HG02973 (cell line): ENCODE results near the gene SLAMF6.

ENCODE experiments used
- ATAC-seq: cut with Tn5 transposase; IDR thresholded peaks from one replicate; pipeline ENCODE4 v1.9.1; 2021; ENCODE audit warnings: moderate library complexity; ENCODE audit not compliant: unreplicated experiment

SLAMF6 gene

GRCh38 chr1:160472112-160472511 lies 50.9 kb downstream of the SLAMF6 start:
- ATAC-seq: no peak

- ATAC-seq: no peak
These were observed 51.8 kb downstream of the SLAMF6 start for GRCh38 chr1:160471253-160471652.

- no peak for ATAC-seq
These were observed 55.5 kb downstream of the SLAMF6 start for GRCh38 chr1:160467576-160467975.

- no peak for ATAC-seq
These were observed 56.1 kb downstream of the SLAMF6 start for GRCh38 chr1:160466961-160467360.

GRCh38 chr1:160465123-160465522 lies 57.9 kb downstream of the SLAMF6 start:
- ATAC-seq: no peak

- no peak for ATAC-seq
These were observed 62.3 kb downstream of the SLAMF6 start for GRCh38 chr1:160460683-160461287.

- ATAC-seq: no peak
These were observed 62.8 kb downstream of the SLAMF6 start for GRCh38 chr1:160460214-160460642.

GRCh38 chr1:160459687-160460086 lies 63.4 kb downstream of the SLAMF6 start:
- ATAC-seq: no peak

- ATAC-seq: no peak
These were observed 64.0 kb downstream of the SLAMF6 start for GRCh38 chr1:160459056-160459455.

GRCh38 chr1:160455153-160455517 lies 67.9 kb downstream of the SLAMF6 start:
- no peak for ATAC-seq

GRCh38 chr1:160454371-160455152 lies 68.5 kb downstream of the SLAMF6 start:
- no peak for ATAC-seq

- ATAC-seq: peak; percentile 59
These were observed 69.6 kb downstream of the SLAMF6 start for GRCh38 chr1:160453443-160453842.

GRCh38 chr1:160451859-160452232 lies 71.2 kb downstream of the SLAMF6 start:
- ATAC-seq: no peak

- ATAC-seq: no peak
These were observed 71.8 kb downstream of the SLAMF6 start for GRCh38 chr1:160451119-160451858.

- no peak for ATAC-seq
These were observed 73.6 kb downstream of the SLAMF6 start for GRCh38 chr1:160449494-160449893.

- ATAC-seq: no peak
These were observed 76.0 kb downstream of the SLAMF6 start for GRCh38 chr1:160446945-160447600.

- no peak for ATAC-seq
These were observed 83.3 kb downstream of the SLAMF6 start for GRCh38 chr1:160439718-160440117.

- ATAC-seq: no peak
These were observed 84.1 kb downstream of the SLAMF6 start for GRCh38 chr1:160438935-160439334.

GRCh38 chr1:160438317-160438918 lies 84.6 kb downstream of the SLAMF6 start:
- ATAC-seq: no peak

GRCh38 chr1:160437432-160438316 lies 85.4 kb downstream of the SLAMF6 start:
- peak; percentile 69 for ATAC-seq
